AG08396 (cell line): Measurements from ENCODE around the gene TMEM179.

Experiments
- DNase-seq: peaks from one replicate; pipeline ENCODE4 v3.0.0; 2012; ENCODE audit warnings: low spot score, mixed read lengths

The TMEM179 gene

DNA sequence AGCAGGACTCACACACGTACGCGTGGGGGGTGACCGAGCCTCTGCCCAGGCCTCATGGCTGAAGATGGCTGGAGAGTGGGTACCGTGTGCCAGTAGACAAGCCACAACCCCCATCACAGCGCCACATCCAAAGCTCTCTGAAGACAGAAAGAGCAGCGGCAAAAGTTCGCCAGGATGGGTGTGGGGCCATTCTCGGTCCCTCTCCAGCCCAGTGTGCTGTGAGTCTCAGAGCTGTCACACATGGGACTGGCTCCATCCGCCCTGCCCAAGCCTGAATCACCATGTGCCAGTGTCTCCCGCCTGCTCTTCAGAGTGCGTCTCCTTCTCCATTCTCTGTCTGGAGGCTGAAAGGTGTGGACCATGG lies 5.7 kb downstream of the TMEM179 start:
- DNase-seq = no peak

- no peak for DNase-seq
Measured at GRCh38 chr14:104598039-104598909, 6.3 kb downstream of the TMEM179 start.

DNA sequence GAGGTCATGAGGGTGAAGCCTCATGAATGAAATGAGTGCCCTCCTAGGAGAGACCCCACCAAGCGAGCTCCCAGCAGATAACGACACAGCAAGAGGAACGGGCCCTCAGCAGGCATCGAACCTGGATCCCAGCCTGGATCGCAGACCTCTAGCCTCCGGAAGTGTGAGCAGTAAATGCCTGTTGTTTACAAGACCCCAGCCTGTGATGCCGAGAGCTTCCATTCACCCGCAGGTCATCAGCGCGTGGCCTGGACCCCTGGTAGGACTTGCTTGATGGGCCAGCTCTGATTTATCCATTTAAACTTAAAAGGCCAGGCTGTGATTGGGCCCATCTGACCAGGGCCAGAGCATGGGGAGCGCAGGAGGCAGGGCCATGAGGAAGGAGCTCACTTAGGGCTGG lies 7.0 kb downstream of the TMEM179 start:
- DNase-seq = no peak

DNA sequence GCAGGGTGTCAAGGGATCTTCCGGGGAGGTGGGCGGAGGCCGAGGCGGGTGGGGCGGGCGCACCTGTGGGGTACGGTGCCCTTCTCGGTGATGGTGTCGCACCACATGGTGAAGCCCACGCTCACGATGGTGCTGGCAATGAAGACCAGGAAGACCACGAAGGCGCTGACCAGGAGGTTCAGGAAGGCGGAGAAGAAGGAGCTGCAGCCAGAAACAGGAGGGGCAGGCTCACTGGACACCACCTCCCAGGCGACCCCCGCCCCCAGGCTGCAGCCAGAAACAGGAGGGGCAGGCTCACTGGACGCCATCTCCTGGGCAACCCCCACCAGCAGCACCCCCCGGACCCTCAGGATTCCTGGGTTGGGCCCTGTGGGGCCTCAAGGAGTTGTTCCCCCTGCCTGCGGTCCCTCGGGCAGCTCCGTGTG lies 7.6 kb downstream of the TMEM179 start:
- DNase-seq = no peak

GRCh38 chr14:104596451-104596918 lies 8.1 kb downstream of the TMEM179 start:
- DNase-seq = no peak

GRCh38 chr14:104595911-104596450 lies 8.6 kb downstream of the TMEM179 start:
- DNase-seq = no peak

GRCh38 chr14:104595116-104595675 lies 9.4 kb downstream of the TMEM179 start:
- DNase-seq = no peak

DNA sequence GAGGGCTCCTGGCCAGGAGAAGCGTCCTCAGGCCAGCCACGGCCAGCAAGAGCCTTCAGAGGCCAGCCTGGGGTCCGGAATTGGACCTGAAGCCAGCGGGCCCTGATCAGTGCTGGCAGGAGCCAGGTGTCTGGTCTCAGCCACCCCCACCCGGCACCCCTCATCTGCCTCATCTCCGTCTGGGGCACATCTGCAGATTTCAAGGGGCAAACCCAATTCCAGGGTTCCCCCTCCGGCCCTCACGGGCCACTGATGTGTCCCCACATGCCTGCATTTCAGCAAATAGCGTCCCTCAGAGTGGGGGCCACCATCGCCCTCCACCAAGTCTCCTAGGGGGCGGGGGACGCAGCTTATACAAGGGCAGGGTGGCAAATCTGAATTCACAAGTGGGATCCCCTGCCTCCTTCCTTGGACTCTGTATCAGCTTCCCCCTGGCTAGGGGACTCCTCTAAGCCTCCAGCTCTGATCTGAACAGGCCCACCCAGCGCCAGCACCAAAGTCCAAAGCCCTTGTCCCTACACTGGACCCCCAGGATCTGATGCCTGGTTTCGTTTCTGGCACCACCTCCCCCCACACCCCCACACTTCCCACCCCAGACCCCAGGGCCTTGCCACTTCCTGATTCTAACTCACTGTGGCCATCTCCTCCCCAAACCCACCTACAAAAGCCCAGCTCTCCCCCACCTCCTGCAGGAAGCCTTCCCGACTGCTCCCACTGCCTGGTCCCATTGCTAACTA lies 10.1 kb downstream of the TMEM179 start:
- DNase-seq = no peak

GRCh38 chr14:104593710-104594136 lies 10.8 kb downstream of the TMEM179 start:
- no peak for DNase-seq

GRCh38 chr14:104593241-104593701 lies 11.3 kb downstream of the TMEM179 start:
- DNase-seq = no peak

DNA sequence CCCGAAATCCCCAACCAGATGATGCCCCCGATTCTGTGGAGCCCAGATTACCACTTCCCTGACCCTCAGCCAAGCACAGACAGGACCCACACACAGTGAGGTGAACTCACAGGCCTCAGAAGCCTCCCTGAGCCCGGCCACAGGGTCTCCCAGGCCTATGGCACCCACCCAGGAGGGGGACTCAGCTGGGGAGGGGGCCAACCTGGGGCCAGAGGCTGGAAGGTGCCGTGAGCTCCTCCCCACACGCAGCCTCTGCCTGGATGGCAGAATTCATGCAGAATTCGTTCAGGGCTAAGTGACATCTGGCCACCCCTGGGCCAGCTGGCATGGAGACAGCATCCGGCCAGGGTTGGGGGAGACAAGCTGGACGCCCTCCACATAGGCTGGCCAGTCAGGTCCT lies 11.8 kb downstream of the TMEM179 start:
- no peak for DNase-seq

DNA sequence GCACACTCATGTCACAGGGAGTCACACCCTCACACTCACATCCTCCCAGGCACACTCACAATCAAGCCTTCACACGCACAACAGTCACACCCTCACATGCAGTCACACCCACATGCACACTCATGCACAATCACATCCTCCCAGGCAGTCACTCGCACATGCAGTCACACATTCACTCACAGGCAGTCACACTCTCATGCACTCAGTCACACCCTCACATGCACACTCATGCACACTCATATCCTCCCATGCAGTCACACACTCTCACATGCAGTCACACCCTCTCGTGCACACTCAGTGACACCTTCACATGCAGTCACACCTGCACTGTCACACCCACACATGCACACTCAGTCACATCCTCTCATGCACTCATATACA lies 12.3 kb downstream of the TMEM179 start:
- no peak for DNase-seq

DNA sequence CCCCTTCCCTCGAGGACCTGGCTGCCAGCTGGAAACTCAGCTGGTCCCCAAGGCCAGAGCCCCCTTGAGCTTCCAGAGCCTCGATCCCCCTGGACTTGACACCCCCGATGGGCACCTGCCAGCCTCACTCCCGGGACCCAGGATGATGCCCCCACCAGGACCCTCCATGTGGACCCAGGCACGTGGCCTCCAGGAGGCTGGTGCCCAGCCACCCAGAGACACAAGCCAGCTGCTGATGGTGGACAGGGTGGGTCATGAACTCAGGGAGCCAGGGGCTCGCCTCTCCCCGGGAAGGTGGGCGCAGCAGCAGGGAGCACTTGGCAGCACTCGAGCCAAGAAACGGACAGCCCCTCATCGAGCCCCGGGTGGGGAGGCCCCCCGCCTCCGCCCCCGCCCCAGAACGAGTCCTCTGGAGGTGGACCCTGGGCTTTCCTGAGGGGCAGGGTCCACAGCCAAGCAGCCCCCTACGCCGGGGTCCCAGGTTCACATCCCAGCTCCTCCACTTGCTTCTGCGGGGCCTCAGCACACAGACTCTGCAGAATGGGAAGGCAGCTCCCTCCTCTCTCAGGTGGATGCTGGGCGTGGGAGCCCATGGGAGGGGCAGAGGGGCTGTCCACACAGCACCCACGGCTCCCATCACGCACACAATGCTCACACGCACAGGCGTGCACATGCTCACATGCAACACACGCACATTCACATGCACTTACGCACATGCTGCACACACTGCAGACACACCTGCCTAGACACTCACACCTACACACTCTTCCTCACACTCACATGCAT lies 12.9 kb downstream of the TMEM179 start:
- no peak for DNase-seq

DNA sequence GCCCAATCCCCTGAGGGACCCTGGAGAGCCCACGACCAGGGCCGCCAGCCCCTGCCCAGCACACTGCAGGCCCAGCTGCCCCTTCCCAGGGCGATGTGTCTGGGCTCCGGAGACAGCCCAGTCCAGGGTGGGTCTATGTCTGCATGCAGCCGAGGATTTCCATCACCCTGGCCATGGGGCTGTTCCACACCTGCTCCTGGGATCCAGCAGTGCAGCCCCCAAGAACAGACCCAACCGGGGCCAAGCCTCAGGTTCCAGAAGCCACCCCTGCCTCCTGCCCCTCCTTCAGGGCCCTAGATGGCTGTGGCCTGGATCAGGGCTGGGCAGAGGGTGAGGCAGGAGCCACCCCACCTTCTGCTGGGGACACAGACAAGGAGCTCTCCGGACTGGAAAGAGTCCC lies 13.5 kb downstream of the TMEM179 start:
- no peak for DNase-seq

GRCh38 chr14:104590240-104590965 lies 14.2 kb downstream of the TMEM179 start:
- no peak for DNase-seq

DNA sequence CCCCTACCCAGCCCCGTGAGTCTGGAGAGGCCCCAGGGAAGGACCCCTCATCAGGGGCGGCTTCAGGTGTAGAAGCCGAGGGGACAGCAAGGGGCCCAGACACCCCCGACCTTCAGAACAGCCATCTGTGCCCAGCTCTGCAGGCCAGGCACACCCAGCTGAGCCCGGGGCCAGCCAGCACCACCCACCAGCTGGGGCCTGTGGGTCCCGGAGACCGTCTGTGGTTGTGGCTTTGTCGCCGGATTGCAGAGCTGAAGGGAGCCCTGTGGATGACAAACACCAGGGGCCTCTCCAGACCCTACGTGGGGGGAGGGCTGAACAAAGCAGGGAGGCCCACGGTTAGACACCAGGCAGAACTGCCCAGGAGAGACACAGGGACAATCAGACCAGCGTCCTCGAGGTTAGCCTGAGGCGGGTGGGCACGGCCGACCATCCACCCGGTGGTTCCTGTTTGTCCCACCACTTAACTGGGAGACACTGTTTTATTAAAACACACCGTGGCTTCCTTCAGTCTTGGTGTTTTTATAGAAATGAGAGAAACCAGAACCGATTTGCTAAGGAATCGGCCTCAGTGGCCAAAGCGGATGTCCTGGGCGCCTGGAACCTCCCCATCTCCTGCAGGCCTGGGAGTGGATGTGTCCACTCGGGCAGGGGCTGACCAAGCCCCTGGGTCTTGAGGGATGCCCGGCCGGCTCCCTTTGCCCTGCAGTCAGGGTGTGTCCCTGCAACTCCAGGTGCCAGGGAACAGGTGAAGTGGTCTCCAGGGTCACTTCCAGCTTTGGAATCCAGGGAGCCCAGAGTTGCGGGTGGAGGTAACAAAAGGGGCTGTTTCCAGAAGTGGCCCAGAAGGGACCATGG lies 15.0 kb downstream of the TMEM179 start:
- DNase-seq = no peak

- DNase-seq = no peak
Measured at GRCh38 chr14:104588066-104588857, 16.3 kb downstream of the TMEM179 start.

DNA sequence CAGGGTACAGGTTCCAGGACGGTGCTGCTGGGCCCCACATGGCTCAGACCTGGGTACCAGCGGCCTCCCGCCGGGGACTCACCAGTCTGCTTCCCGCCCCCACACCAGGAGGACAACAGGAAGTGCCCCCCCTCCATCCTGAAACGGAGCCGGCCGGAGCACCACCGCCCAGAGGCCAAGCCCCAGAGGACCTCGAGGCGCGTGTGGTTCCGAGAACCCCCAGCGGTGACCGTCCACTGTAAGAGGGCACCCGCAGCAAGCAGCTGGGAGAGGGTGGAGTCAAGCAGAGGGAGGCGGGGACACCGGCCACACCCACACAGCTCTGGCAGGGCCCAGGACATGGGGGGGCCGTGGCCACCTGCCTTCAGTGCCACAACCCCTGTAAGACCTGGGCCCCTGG lies 16.9 kb downstream of the TMEM179 start:
- no peak for DNase-seq
